Panc1 (cell line): ENCODE data around the gene BAG1. TPM values are rescaled to one million over a fixed set of nuclear protein-coding genes. Genes with fewer than 3 reads are reported as not detected.

Experiments
- ATAC-seq: fragments of 200-7000 bp; cut with Tn5 transposase; 2 replicates; pipeline ENCODE4 v1.9.1; 2020; ENCODE audit warnings: mild to moderate bottlenecking, moderate library complexity
- BruUV-seq: library from RNA; stranded (reverse); fragments of 400-500 nt; replicated peaks from 2 replicates; lab custom pipeline; 2021; lab: Mats Ljungman, UMichigan
- CTCF ChIA-PET: fragments of 300-600 bp; sonication (Branson Sonifier 250); formaldehyde crosslinking; loops from one replicate; lab custom pipeline; 2022; ENCODE audit warnings: antibody characterized with exemption; lab: Charles Lee
- POLR2A ChIA-PET: fragments of 300-600 bp; sonication (Branson Sonifier 250); formaldehyde crosslinking; loops from one replicate; lab custom pipeline; 2022; ENCODE audit warnings: antibody characterized with exemption; lab: Charles Lee
- DNase-seq: peaks from one replicate; pipeline ENCODE4 v3.0.0-alpha.2; 2010; ENCODE audit warnings: low read depth, low spot score
- H3K27ac ChIP-seq: 2 replicates; pipeline ENCODE4 v1.5.1; 2011; ENCODE audit warnings: mild to moderate bottlenecking, low read length, inconsistent platforms
- H3K27me3 ChIP-seq: fragments of 200-500 bp; sonication (Bioruptor generic); 2 replicates; pipeline ENCODE4 v1.6.0; 2014; ENCODE audit warnings: low read length, inconsistent platforms; ENCODE audit not compliant: control insufficient read depth, insufficient read depth
- H3K36me3 ChIP-seq: fragments of 200-500 bp; sonication (Bioruptor generic); 2 replicates; pipeline ENCODE4 v1.5.1; 2014; ENCODE audit warnings: inconsistent platforms, mild to moderate bottlenecking, low read length, moderate library complexity; ENCODE audit not compliant: control insufficient read depth, insufficient read depth
- H3K4me1 ChIP-seq: 2 replicates; pipeline ENCODE4 v1.5.1; 2011; ENCODE audit warnings: inconsistent platforms, mild to moderate bottlenecking, low read length, moderate library complexity; ENCODE audit not compliant: control insufficient read depth, insufficient read depth
- H3K4me3 ChIP-seq, 2 experiments: 2 replicates each; pipeline ENCODE4 v1.5.1; 2011 to 2012; ENCODE audit warnings: low read depth in 2 of 2, low read length in 2 of 2, mild to moderate bottlenecking in 2 of 2, inconsistent platforms in 1 of 2, moderate library complexity in 1 of 2
- H3K9me3 ChIP-seq: fragments of 200-500 bp; sonication (Bioruptor generic); 2 replicates; pipeline ENCODE4 v1.5.1; 2014; ENCODE audit warnings: low read depth, mild to moderate bottlenecking, inconsistent platforms, low read length, moderate library complexity; ENCODE audit not compliant: control insufficient read depth, insufficient read depth
- POLR2AphosphoS5 ChIP-seq: IDR thresholded peaks from 2 replicates; pipeline ENCODE4 v1.6.1; 2012; ENCODE audit warnings: mild to moderate bottlenecking, low read depth, low read length, moderate library complexity
- SIN3A ChIP-seq: IDR thresholded peaks from 2 replicates; pipeline ENCODE4 v1.6.1; 2012; ENCODE audit warnings: low read depth, mild to moderate bottlenecking, low read length, moderate library complexity, borderline replicate concordance; ENCODE audit not compliant: insufficient read depth
- TCF7L2 ChIP-seq: IDR thresholded peaks from 2 replicates; pipeline ENCODE4 v1.6.1; 2011; ENCODE audit warnings: mild to moderate bottlenecking, low read depth, low read length, inconsistent platforms
- in situ Hi-C: cut with HindIII; loops from 2 replicates; pipeline ENCODE4 v1.10.0; 2016; ENCODE audit warnings: low sequenced_read_pairs, low pct_unique_long_range_greater_than_20kb
- intact Hi-C: fragments of 100-400 bp; cut with micrococcal nuclease; formaldehyde crosslinking; loops from one replicate; pipeline ENCODE4 v1.10.0; 2022; ENCODE audit not compliant: unreplicated experiment
- total RNA-seq: library from RNA; stranded (reverse); gene quantifications from one replicate; pipeline ENCODE4 v1.2.1, GENCODE V29; 2021; ENCODE audit not compliant: unreplicated experiment
- TF ChIP-seq, protein P1 (sequence below): fragments of 450-650 bp; IDR thresholded peaks from 2 replicates; pipeline ENCODE4 v1.5.1; 2017; ENCODE audit warnings: mild to moderate bottlenecking
- TF ChIP-seq, protein P2 (sequence below), 2 experiments: IDR thresholded peaks; 2 replicates each; pipeline ENCODE4 v1.6.1; 2011 to 2012; ENCODE audit warnings: low read depth in 2 of 2, control low read depth in 1 of 2, low read length in 1 of 2, mild to moderate bottlenecking in 1 of 2, moderate library complexity in 1 of 2; ENCODE audit not compliant: insufficient read depth in 1 of 2

The BAG1 gene
- total RNA-seq, 1 experiment from 2014 or later = 95.8 TPM

DNA sequence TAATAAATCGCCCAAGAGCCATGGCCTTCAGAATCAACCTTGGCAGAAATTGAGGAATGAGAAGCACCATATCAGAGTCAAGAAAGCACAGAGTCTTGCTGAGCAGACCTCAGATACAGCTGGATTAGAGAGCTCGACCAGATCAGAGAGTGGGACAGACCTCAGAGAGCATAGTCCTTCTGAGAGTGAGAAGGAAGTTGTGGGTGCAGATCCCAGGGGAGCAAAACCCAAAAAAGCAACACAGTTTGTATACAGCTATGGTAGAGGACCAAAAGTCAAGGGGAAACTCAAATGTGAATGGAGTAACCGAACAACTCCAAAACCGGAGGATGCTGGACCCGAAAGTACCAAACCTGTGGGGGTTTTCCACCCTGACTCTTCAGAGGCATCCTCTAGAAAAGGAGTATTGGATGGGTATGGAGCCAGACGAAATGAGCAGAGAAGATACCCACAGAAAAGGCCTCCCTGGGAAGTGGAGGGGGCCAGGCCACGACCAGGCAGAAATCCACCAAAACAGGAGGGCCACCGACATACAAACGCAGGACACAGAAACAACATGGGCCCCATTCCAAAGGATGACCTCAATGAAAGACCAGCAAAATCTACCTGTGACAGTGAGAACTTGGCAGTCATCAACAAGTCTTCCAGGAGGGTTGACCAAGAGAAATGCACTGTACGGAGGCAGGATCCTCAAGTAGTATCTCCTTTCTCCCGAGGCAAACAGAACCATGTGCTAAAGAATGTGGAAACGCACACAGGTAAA, 30.3 kb upstream of the BAG1 start:
- CTCF ChIA-PET = no interaction called here
- intact Hi-C loops = no loop called here

GRCh38 chr9:33293782-33294181, 29.3 kb upstream of the BAG1 start:
- DNase-seq (no peak), ATAC-seq (no peak)
- ChIA-PET POLR2A (no interaction called here), CTCF (no interaction called here)
- intact Hi-C loops (no loop called here), in situ Hi-C loops (no loop called here)
- Histone ChIP-seq H3K27me3 (no peaks in the 10 kb centered on the region), H3K4me3 (no peak overlapping the region), H3K9me3 (no peaks in the 10 kb centered on the region), H3K4me1 (peaks cover 24% of the 10 kb centered on the region), H3K36me3 (peaks cover 28% of the 10 kb centered on the region), H3K27ac (no peak overlapping the region)
- BruUV-seq = no TSS peak
- TF ChIP-seq, protein P1, sequence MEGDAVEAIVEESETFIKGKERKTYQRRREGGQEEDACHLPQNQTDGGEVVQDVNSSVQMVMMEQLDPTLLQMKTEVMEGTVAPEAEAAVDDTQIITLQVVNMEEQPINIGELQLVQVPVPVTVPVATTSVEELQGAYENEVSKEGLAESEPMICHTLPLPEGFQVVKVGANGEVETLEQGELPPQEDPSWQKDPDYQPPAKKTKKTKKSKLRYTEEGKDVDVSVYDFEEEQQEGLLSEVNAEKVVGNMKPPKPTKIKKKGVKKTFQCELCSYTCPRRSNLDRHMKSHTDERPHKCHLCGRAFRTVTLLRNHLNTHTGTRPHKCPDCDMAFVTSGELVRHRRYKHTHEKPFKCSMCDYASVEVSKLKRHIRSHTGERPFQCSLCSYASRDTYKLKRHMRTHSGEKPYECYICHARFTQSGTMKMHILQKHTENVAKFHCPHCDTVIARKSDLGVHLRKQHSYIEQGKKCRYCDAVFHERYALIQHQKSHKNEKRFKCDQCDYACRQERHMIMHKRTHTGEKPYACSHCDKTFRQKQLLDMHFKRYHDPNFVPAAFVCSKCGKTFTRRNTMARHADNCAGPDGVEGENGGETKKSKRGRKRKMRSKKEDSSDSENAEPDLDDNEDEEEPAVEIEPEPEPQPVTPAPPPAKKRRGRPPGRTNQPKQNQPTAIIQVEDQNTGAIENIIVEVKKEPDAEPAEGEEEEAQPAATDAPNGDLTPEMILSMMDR = no peak
- TF ChIP-seq TCF7L2 (no peak), SIN3A (no peak)

More for the DNA sequence above, 30.3 kb upstream of the BAG1 start:
- Histone ChIP-seq H3K4me3 (no peak overlapping the region), H3K27ac (no peak overlapping the region), H3K36me3 (peaks cover 28% of the 10 kb centered on the region), H3K4me1 (peaks cover 19% of the 10 kb centered on the region), H3K9me3 (no peaks in the 10 kb centered on the region), H3K27me3 (no peaks in the 10 kb centered on the region)
- in situ Hi-C loops = no loop called here
- POLR2A ChIA-PET = no interaction called here
- no peak for DNase-seq
- no peak for ATAC-seq
- TF ChIP-seq, protein P1 = no peak
- TF ChIP-seq TCF7L2 (no peak), POLR2AphosphoS5 (no peak), SIN3A (no peak)
- TF ChIP-seq, protein P2, sequence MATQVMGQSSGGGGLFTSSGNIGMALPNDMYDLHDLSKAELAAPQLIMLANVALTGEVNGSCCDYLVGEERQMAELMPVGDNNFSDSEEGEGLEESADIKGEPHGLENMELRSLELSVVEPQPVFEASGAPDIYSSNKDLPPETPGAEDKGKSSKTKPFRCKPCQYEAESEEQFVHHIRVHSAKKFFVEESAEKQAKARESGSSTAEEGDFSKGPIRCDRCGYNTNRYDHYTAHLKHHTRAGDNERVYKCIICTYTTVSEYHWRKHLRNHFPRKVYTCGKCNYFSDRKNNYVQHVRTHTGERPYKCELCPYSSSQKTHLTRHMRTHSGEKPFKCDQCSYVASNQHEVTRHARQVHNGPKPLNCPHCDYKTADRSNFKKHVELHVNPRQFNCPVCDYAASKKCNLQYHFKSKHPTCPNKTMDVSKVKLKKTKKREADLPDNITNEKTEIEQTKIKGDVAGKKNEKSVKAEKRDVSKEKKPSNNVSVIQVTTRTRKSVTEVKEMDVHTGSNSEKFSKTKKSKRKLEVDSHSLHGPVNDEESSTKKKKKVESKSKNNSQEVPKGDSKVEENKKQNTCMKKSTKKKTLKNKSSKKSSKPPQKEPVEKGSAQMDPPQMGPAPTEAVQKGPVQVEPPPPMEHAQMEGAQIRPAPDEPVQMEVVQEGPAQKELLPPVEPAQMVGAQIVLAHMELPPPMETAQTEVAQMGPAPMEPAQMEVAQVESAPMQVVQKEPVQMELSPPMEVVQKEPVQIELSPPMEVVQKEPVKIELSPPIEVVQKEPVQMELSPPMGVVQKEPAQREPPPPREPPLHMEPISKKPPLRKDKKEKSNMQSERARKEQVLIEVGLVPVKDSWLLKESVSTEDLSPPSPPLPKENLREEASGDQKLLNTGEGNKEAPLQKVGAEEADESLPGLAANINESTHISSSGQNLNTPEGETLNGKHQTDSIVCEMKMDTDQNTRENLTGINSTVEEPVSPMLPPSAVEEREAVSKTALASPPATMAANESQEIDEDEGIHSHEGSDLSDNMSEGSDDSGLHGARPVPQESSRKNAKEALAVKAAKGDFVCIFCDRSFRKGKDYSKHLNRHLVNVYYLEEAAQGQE (IDR thresholded peaks at IDR 0.05; ENCODE audit: insufficient read depth in 1 of 2, low read depth in 2 of 2, low read length in 1 of 2) = no peak
- no TSS peak for BruUV-seq
